ENCODE measurements around the gene MYOM1.
"Not testable (repeated sequence)": the region's sequence is repeated elsewhere in the genome, so short reads cannot be mapped to it uniquely, and the experiment has no call there.

The MYOM1 gene

DNA sequence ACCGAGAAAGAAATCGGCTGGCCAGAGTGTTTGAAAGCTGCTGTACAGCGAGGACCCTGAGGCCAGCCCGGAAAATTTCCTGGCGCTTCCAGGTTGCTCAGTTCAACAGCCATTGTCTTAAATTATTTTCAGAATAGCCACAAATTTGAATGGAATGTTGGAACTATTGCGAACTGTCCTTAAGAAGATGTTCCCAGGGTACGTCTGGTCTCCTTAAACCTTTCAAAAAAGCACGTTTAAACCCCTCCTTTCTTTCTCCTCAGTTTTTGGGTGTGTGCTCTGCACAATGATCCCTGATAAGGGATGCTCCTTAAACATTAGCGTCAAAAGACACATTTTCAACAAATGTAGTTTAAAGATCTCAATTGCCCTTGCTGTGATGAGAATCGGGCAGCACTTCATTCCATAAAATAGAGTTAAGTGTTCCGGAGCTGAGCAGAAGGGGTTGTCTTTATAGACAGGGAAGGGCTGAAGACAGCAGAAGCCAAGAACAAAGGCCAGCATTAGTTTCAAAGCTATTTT lies 192.3 kb downstream of the MYOM1 start:
- no peaks in the 10 kb centered on the region for H3K4me1 ChIP-seq
- H3K9me3 ChIP-seq, result no peaks in the 10 kb centered on the region
- H3K36me3 ChIP-seq, result no peaks in the 10 kb centered on the region
- TF ChIP-seq, protein P1, sequence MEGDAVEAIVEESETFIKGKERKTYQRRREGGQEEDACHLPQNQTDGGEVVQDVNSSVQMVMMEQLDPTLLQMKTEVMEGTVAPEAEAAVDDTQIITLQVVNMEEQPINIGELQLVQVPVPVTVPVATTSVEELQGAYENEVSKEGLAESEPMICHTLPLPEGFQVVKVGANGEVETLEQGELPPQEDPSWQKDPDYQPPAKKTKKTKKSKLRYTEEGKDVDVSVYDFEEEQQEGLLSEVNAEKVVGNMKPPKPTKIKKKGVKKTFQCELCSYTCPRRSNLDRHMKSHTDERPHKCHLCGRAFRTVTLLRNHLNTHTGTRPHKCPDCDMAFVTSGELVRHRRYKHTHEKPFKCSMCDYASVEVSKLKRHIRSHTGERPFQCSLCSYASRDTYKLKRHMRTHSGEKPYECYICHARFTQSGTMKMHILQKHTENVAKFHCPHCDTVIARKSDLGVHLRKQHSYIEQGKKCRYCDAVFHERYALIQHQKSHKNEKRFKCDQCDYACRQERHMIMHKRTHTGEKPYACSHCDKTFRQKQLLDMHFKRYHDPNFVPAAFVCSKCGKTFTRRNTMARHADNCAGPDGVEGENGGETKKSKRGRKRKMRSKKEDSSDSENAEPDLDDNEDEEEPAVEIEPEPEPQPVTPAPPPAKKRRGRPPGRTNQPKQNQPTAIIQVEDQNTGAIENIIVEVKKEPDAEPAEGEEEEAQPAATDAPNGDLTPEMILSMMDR (IDR thresholded peaks at IDR 0.05; ENCODE audit: low read depth, low read length), result no peak
- DNase-seq, result no peak
- no peaks in the 10 kb centered on the region for H3K27me3 ChIP-seq
- H3K4me3 ChIP-seq (ENCODE audit: low read depth, low read length), result no peak overlapping the region

DNA sequence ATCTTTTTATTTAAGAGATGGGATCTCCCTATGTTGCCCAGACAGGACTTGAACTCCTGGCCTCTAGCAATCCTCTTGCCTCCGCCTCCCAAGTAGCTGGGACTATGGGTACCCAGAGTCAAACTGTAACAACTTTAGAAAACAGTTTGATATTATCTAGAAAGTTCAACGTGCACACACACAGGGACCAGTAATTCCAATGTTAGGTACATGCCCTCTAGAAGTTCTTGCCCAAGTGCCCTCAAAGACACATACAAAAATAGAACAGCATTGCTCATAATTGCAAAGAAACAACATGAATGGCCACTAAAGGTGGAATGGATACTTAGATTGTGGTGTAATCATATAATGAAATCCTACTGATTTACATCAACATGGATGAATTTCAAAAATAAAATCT lies 194.2 kb downstream of the MYOM1 start:
- DNase-seq, result no peak
- Histone ChIP-seq H3K4me1 (no peaks in the 10 kb centered on the region), H3K9me3 (no peaks in the 10 kb centered on the region), H3K36me3 (no peaks in the 10 kb centered on the region), H3K4me3 (ENCODE audit: low read depth, low read length) (no peak overlapping the region), H3K27me3 (no peaks in the 10 kb centered on the region)
- TF ChIP-seq, protein P1 (IDR thresholded peaks at IDR 0.05; ENCODE audit: low read depth, low read length), result no peak

DNA sequence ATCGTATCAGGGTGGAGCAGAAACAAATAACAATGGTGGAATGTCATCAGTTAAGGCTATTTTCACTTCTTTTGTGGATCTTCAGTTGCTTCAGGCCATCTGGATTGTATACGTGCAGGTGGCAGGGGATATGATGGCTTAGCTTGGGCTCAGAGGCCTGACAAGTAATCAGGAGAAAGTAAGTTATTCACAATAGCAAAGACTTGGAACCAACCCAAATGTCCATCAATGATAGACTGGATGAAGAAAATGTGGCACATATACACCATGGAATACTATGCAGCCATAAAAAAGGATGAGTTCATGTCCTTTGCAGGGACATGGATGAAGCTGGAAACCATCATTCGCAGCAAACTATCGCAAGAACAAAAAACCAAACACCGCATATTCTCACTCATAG lies 196.2 kb downstream of the MYOM1 start:
- not testable (repeated sequence) for H3K27me3 ChIP-seq; H3K4me1 ChIP-seq; DNase-seq; H3K9me3 ChIP-seq; H3K36me3 ChIP-seq; H3K4me3 ChIP-seq (ENCODE audit: low read depth, low read length)

Measured in BE2C (cell line).